Trophoblast cell (in vitro differentiated cells and primary cell): ENCODE measurements around the gene CDKN2A.

Source experiments
- DNase-seq, 2 donors: peaks; one replicate each; pipeline ENCODE4 v3.0.0-alpha.2; 2016
- H2AFZ ChIP-seq: 2 replicates; pipeline ENCODE4 v1.6.1; 2013; ENCODE audit warnings: low read length, moderate library complexity, mild to moderate bottlenecking; ENCODE audit not compliant: insufficient read depth, poor library complexity
- H2AK5ac ChIP-seq: 2 replicates; pipeline ENCODE4 v1.6.1; 2013; ENCODE audit warnings: mild to moderate bottlenecking, low read length
- H2BK120ac ChIP-seq: 2 replicates; pipeline ENCODE4 v1.6.1; 2013; ENCODE audit warnings: low read length, mild to moderate bottlenecking, moderate library complexity; ENCODE audit not compliant: insufficient read depth, poor library complexity
- H2BK12ac ChIP-seq: 2 replicates; pipeline ENCODE4 v1.6.1; 2013; ENCODE audit warnings: mild to moderate bottlenecking, low read length, moderate library complexity
- H2BK5ac ChIP-seq: 2 replicates; pipeline ENCODE4 v1.6.1; 2013; ENCODE audit warnings: low read length, low read depth, moderate library complexity, mild to moderate bottlenecking; ENCODE audit not compliant: poor library complexity
- H3K14ac ChIP-seq: 2 replicates; pipeline ENCODE4 v1.6.1; 2013; ENCODE audit warnings: mild to moderate bottlenecking, low read length
- H3K18ac ChIP-seq: 2 replicates; pipeline ENCODE4 v1.6.1; 2013; ENCODE audit warnings: mild to moderate bottlenecking, low read length
- H3K23ac ChIP-seq: 2 replicates; pipeline ENCODE4 v1.6.1; 2013; ENCODE audit warnings: low read length
- H3K27ac ChIP-seq: 2 replicates; pipeline ENCODE4 v1.5.1; 2013; ENCODE audit warnings: low read depth, mild to moderate bottlenecking, inconsistent platforms, low read length, moderate library complexity
- H3K27me3 ChIP-seq: 2 replicates; pipeline ENCODE4 v1.6.1; 2013; ENCODE audit warnings: inconsistent platforms, mild to moderate bottlenecking, low read length, moderate library complexity; ENCODE audit not compliant: insufficient read depth
- H3K36me3 ChIP-seq, 2 experiments: 1 replicate in 1 of 2; 2 replicates in 1 of 2; pipeline ENCODE4 v1.6.1; 2013; ENCODE audit warnings: low read length in 2 of 2, mild to moderate bottlenecking in 2 of 2, moderate library complexity in 1 of 2; ENCODE audit not compliant: insufficient read depth in 2 of 2, control insufficient read depth in 1 of 2
- H3K4ac ChIP-seq: 2 replicates; pipeline ENCODE4 v1.6.1; 2013; ENCODE audit warnings: low read depth, mild to moderate bottlenecking, low read length, moderate library complexity
- H3K4me1 ChIP-seq, 2 experiments: 1 replicate in 1 of 2; 2 replicates in 1 of 2; pipeline ENCODE4 v1.6.1; 2013; ENCODE audit warnings: low read length in 2 of 2, mild to moderate bottlenecking in 2 of 2, moderate library complexity in 1 of 2; ENCODE audit not compliant: insufficient read depth in 2 of 2, control insufficient read depth in 1 of 2
- H3K4me2 ChIP-seq: 2 replicates; pipeline ENCODE4 v1.6.1; 2013; ENCODE audit warnings: inconsistent platforms, mild to moderate bottlenecking, low read length, moderate library complexity
- H3K4me3 ChIP-seq: 2 replicates; pipeline ENCODE4 v1.5.1; 2013; ENCODE audit warnings: mild to moderate bottlenecking, low read depth, low read length, inconsistent platforms
- H3K79me1 ChIP-seq: one replicate; pipeline ENCODE4 v1.6.1; 2013; ENCODE audit warnings: low read length
- H3K79me2 ChIP-seq: 2 replicates; pipeline ENCODE4 v1.6.1; 2013; ENCODE audit warnings: low read length, mild to moderate bottlenecking; ENCODE audit not compliant: control insufficient read depth, insufficient read depth, poor library complexity
- H3K9ac ChIP-seq: 2 replicates; pipeline ENCODE4 v1.6.1; 2013; ENCODE audit warnings: mild to moderate bottlenecking, low read length
- H3K9me3 ChIP-seq: 2 replicates; pipeline ENCODE4 v1.6.1; 2013; ENCODE audit warnings: low read depth, mild to moderate bottlenecking, control low read depth, inconsistent platforms, low read length; ENCODE audit not compliant: insufficient read depth
- H4K12ac ChIP-seq: 2 replicates; pipeline ENCODE4 v1.6.1; 2013; ENCODE audit warnings: low read depth, mild to moderate bottlenecking, low read length, moderate library complexity
- H4K8ac ChIP-seq: 2 replicates; pipeline ENCODE4 v1.6.1; 2013; ENCODE audit warnings: low read depth, mild to moderate bottlenecking, low read length, moderate library complexity
- H4K91ac ChIP-seq: one replicate; pipeline ENCODE4 v1.6.1; 2013; ENCODE audit warnings: low read depth, mild to moderate bottlenecking, low read length, moderate library complexity
- WGBS: extraction: QIAGEN DNeasy Blood & Tissue Kit; methylation state at CpG from one replicate; pipeline ENCODE4 v1.1.7; 2013; ENCODE audit warnings: missing lambda C conversion rate; ENCODE audit not compliant: insufficient read length, insufficient coverage; ENCODE audit errors: extremely low coverage; 5-methylcytosine and 5-hydroxymethylcytosine counted together

Gene CDKN2A

GRCh38 chr9:21969951-21970799 is 24.0 kb downstream of the CDKN2A start:
- H3K36me3 ChIP-seq: no peaks in the 10 kb centered on the region
- no peak overlapping the region for H2BK12ac ChIP-seq
- no peak overlapping the region for H2AFZ ChIP-seq
- no peak overlapping the region for H3K23ac ChIP-seq
- no peak overlapping the region for H4K8ac ChIP-seq
- no peak overlapping the region for H3K9ac ChIP-seq
- no peak overlapping the region for H2BK5ac ChIP-seq
- H4K91ac ChIP-seq: no peak overlapping the region
- peaks cover 15 to 26% of the 10 kb centered on the region in 2 experiments for H3K4me1 ChIP-seq
- no peak overlapping the region for H3K27ac ChIP-seq
- H3K79me2 ChIP-seq: no peaks in the 10 kb centered on the region
- no peak overlapping the region for H2BK120ac ChIP-seq
- no peak overlapping the region for H3K4me3 ChIP-seq
- H3K9me3 ChIP-seq: peaks cover 15% of the 10 kb centered on the region
- peaks cover 5% of the 10 kb centered on the region for H3K79me1 ChIP-seq
- H3K4ac ChIP-seq: no peak overlapping the region
- H3K4me2 ChIP-seq: peak overlapping the region; percentile 38
- H3K27me3 ChIP-seq: peaks cover 72% of the 10 kb centered on the region
- WGBS: no CpG with 5 or more reads among the region's 24 CpGs
- H3K18ac ChIP-seq: no peak overlapping the region
- no peak overlapping the region for H3K14ac ChIP-seq
- DNase-seq: no peak
- no peak overlapping the region for H2AK5ac ChIP-seq
- no peak overlapping the region for H4K12ac ChIP-seq

GRCh38 chr9:21969011-21969940 is 24.9 kb downstream of the CDKN2A start:
- no peak overlapping the region for H4K8ac ChIP-seq
- H3K4me3 ChIP-seq: no peak overlapping the region
- no peak overlapping the region for H3K27ac ChIP-seq
- no peak overlapping the region for H2AFZ ChIP-seq
- no peak overlapping the region for H2AK5ac ChIP-seq
- no peak overlapping the region for H2BK12ac ChIP-seq
- 100% methylated on average over 1 of the region's 28 CpGs for WGBS
- H3K79me1 ChIP-seq: peaks cover 4% of the 10 kb centered on the region
- H3K79me2 ChIP-seq: no peaks in the 10 kb centered on the region
- peaks cover 15% of the 10 kb centered on the region for H3K9me3 ChIP-seq
- no peak overlapping the region for H3K4me2 ChIP-seq
- H3K36me3 ChIP-seq: no peaks in the 10 kb centered on the region
- H4K91ac ChIP-seq: no peak overlapping the region
- DNase-seq: no peak
- H3K14ac ChIP-seq: no peak overlapping the region
- no peak overlapping the region for H3K9ac ChIP-seq
- peaks cover 17 to 24% of the 10 kb centered on the region in 2 experiments for H3K4me1 ChIP-seq
- H3K27me3 ChIP-seq: peaks cover 67% of the 10 kb centered on the region
- no peak overlapping the region for H3K4ac ChIP-seq
- H3K18ac ChIP-seq: no peak overlapping the region
- H2BK5ac ChIP-seq: no peak overlapping the region
- no peak overlapping the region for H4K12ac ChIP-seq
- no peak overlapping the region for H3K23ac ChIP-seq
- H2BK120ac ChIP-seq: no peak overlapping the region

GRCh38 chr9:21968331-21969010 is 25.7 kb downstream of the CDKN2A start:
- no peak overlapping the region for H2AFZ ChIP-seq

GRCh38 chr9:21967702-21968101 is 26.5 kb downstream of the CDKN2A start:
- no peak for DNase-seq
- Histone ChIP-seq H3K4ac (no peak overlapping the region), H2BK120ac (no peak overlapping the region), H3K9me3 (peaks cover 15% of the 10 kb centered on the region), H3K79me1 (peaks cover 4% of the 10 kb centered on the region), H3K23ac (no peak overlapping the region), H4K8ac (no peak overlapping the region), H3K79me2 (no peaks in the 10 kb centered on the region), H3K4me1 (peaks cover 17 to 24% of the 10 kb centered on the region in 2 experiments), H3K4me2 (no peak overlapping the region), H3K27me3 (peaks cover 61% of the 10 kb centered on the region), H3K9ac (no peak overlapping the region), H3K14ac (no peak overlapping the region), H2BK5ac (no peak overlapping the region), H3K27ac (no peak overlapping the region), H2AFZ (no peak overlapping the region), H3K36me3 (no peaks in the 10 kb centered on the region), H3K18ac (no peak overlapping the region), H4K12ac (no peak overlapping the region), H4K91ac (no peak overlapping the region), H3K4me3 (no peak overlapping the region), H2AK5ac (no peak overlapping the region), H2BK12ac (no peak overlapping the region)
- no CpG with 5 or more reads among the region's 10 CpGs for WGBS

More at GRCh38 chr9:21968331-21969010, 25.7 kb downstream of the CDKN2A start:
- H3K4me1 ChIP-seq: peaks cover 17 to 24% of the 10 kb centered on the region in 2 experiments
- no peak overlapping the region for H3K14ac ChIP-seq
- no peak overlapping the region for H4K12ac ChIP-seq
- H3K18ac ChIP-seq: no peak overlapping the region
- no peak overlapping the region for H4K8ac ChIP-seq
- no peak overlapping the region for H2BK120ac ChIP-seq
- peak overlapping the region; percentile 34 for H3K4me3 ChIP-seq
- H3K36me3 ChIP-seq: no peaks in the 10 kb centered on the region
- H3K27me3 ChIP-seq: peaks cover 61% of the 10 kb centered on the region
- no CpG with 5 or more reads among the region's 41 CpGs for WGBS
- H2AK5ac ChIP-seq: no peak overlapping the region
- peak overlapping the region; percentile 27 for H3K4me2 ChIP-seq
- no peak overlapping the region for H3K23ac ChIP-seq
- H3K79me1 ChIP-seq: peaks cover 4% of the 10 kb centered on the region
- no peak overlapping the region for H3K4ac ChIP-seq
- DNase-seq: peak in 1 of 2 donors; percentile 43
- no peak overlapping the region for H3K9ac ChIP-seq
- H2BK5ac ChIP-seq: no peak overlapping the region
- H4K91ac ChIP-seq: no peak overlapping the region
- no peaks in the 10 kb centered on the region for H3K79me2 ChIP-seq
- H3K27ac ChIP-seq: no peak overlapping the region
- H3K9me3 ChIP-seq: peaks cover 15% of the 10 kb centered on the region
- H2BK12ac ChIP-seq: no peak overlapping the region
